ENCODE data around the gene GRM2.

DNA sequence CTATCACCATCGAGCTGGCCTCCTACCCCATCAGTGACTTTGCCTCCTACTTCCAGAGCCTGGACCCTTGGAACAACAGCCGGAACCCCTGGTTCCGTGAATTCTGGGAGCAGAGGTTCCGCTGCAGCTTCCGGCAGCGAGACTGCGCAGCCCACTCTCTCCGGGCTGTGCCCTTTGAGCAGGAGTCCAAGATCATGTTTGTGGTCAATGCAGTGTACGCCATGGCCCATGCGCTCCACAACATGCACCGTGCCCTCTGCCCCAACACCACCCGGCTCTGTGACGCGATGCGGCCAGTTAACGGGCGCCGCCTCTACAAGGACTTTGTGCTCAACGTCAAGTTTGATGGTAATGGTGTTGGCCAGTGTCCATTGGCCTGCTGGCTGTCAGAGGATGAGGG is 6.1 kb downstream of the GRM2 start:
- TF ChIP-seq, protein P1, sequence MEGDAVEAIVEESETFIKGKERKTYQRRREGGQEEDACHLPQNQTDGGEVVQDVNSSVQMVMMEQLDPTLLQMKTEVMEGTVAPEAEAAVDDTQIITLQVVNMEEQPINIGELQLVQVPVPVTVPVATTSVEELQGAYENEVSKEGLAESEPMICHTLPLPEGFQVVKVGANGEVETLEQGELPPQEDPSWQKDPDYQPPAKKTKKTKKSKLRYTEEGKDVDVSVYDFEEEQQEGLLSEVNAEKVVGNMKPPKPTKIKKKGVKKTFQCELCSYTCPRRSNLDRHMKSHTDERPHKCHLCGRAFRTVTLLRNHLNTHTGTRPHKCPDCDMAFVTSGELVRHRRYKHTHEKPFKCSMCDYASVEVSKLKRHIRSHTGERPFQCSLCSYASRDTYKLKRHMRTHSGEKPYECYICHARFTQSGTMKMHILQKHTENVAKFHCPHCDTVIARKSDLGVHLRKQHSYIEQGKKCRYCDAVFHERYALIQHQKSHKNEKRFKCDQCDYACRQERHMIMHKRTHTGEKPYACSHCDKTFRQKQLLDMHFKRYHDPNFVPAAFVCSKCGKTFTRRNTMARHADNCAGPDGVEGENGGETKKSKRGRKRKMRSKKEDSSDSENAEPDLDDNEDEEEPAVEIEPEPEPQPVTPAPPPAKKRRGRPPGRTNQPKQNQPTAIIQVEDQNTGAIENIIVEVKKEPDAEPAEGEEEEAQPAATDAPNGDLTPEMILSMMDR (IDR thresholded peaks at IDR 0.05) = no peak
- no peak for TF ChIP-seq POLR2A (IDR thresholded peaks at IDR 0.05)
